H7 (cell line): Measurements from ENCODE around the gene KIF1C. TPM values are rescaled to one million over a fixed set of nuclear protein-coding genes. Genes with fewer than 3 reads are reported as not detected.

ENCODE experiments used
- DNase-seq: peaks from one replicate; pipeline ENCODE4 v3.0.0; 2012
- H3K27me3 ChIP-seq: 2 replicates; pipeline ENCODE4 v1.6.0; 2011; ENCODE audit warnings: mild to moderate bottlenecking, low read length; ENCODE audit not compliant: control insufficient read depth, insufficient read depth
- H3K36me3 ChIP-seq: replicated peaks from 2 replicates; pipeline ENCODE4 v1.5.1; 2011; ENCODE audit warnings: low read length; ENCODE audit not compliant: control insufficient read depth, insufficient read depth
- H3K4me3 ChIP-seq: 2 replicates; pipeline ENCODE4 v1.5.1; 2011; ENCODE audit warnings: low read depth, mild to moderate bottlenecking, control low read depth, low read length, moderate library complexity; ENCODE audit not compliant: insufficient read depth
- total RNA-seq: library from RNA; depleted of rRNA; stranded (reverse); fragments of >200 nt; shearing (Covaris generic); gene quantifications from 2 replicates; pipeline ENCODE4 v1.2.3, GENCODE V29; 2014; rRNA removed

KIF1C gene
- 46.2 and 48.8 TPM in 2 replicates for total RNA-seq

DNA sequence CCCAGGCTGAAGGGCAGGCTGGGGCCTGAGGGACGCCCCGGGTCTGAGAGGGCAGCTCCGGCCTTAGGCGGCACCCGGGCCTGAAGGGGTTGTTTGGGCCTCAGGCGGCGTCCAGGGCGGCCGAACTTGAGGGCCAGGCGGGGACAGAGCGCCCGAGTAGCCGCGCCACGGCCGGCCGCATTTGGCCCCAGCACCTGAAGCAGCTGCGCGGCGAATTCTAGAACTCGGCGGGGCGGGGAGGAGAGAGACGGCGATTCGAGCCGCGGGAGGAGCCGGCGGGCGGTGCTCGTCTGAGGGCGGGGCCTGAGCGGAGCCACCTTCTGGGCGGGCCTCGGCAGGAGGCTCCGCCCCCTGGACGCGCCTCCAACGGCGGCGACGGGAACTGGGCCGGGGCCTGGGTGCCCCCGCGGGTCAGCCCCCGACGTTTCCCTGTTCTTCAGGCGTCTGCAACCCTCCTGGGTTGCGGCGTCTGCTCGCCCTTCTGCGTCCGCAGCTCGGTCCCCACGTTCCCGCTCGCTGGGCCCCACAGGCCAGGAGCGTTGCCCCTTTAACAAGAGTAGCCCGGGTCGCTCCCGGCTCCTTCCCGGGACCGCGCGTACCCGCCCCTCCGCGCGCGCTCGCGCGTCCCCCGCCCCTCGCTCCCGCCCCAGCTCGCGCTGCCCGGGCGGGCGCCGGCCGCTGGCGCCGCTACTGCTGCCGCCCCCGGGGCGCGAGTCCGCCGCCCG is at the start of gene KIF1C, which contains the start of gene INCA1:
Gene KIF1C (plus strand): TSS at position 649 of the 725 bp plus-strand sequence. CDS start 2,297 bp downstream, outside the sequence.
Gene INCA1 (minus strand): TSS at position 221 of the 725 bp plus-strand sequence. CDS start 3,085 bp downstream, outside the sequence.
- peak; percentile 99 for DNase-seq
- peak within 1 kb of the TSS; percentile 93 for H3K4me3 ChIP-seq

GRCh38 chr17:4948166-4948930 is 49.4 kb upstream of the KIF1C start, which contains the start of gene PFN1:
Gene PFN1, minus strand, starts transcription at chr17:4948530. Its CDS starts 136 bp downstream, at chr17:4948394.
- DNase-seq = peak; percentile 97
- H3K4me3 ChIP-seq = peak within 1 kb of the TSS; percentile 100

More for the DNA sequence above, at the start of gene KIF1C, which contains the start of gene INCA1:
- Histone ChIP-seq H3K36me3 (peaks cover 17% of the 10 kb centered on the region), H3K27me3 (peaks cover 11% of the 10 kb centered on the region)

GRCh38 chr17:4948931-4949320 is 48.8 kb upstream of the KIF1C start:
- DNase-seq = peak; percentile 99
- H3K27me3 ChIP-seq = no peaks in the 10 kb centered on the region
- H3K4me3 ChIP-seq = peak overlapping the region; percentile 100
- peaks cover 18% of the 10 kb centered on the region for H3K36me3 ChIP-seq

More at GRCh38 chr17:4948166-4948930, 49.4 kb upstream of the KIF1C start, which contains the start of gene PFN1:
- Histone ChIP-seq H3K27me3 (no peaks in the 10 kb centered on the region), H3K36me3 (peaks cover 19% of the 10 kb centered on the region)

- peak; percentile 94 for DNase-seq
- no peaks in the 10 kb centered on the region for H3K27me3 ChIP-seq
- H3K36me3 ChIP-seq = peaks cover 18% of the 10 kb centered on the region
- peak overlapping the region; percentile 100 for H3K4me3 ChIP-seq
Measured at GRCh38 chr17:4949321-4950074, 48.3 kb upstream of the KIF1C start.

DNA sequence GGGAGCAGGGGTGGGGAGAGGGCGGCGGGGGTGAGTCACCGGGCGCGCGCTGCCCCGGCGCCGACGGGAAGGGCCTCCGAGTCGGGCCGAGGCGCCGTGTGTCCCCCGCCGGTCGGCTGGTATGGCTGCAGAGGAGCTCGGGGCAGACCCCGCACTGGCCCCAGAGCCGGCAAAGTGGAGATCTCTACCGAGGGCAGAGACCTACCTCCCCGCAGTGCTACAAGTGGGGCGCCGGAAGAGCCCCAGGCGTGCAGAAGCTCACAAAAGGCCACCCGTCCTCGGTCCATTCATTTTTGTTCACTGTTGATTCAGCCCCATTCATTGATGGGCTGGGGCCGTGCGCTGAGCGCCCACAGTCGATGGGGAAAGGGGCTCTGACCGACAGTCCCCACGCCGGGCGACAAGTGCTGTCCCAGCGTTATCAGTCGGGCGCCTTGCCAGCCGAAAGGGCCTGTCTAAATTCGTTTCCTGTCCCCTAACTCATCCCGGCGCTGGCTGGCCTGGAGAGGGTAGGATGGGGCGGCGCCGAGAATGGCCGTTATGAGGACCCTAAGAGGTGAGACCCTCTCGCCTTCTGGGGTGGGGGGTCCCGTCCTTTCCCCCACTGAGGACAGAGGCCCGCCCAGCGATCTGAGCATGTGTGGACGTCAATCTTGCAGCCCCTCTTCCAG is 47.5 kb upstream of the KIF1C start:
- Histone ChIP-seq H3K36me3 (peaks cover 15% of the 10 kb centered on the region), H3K27me3 (no peaks in the 10 kb centered on the region), H3K4me3 (peak overlapping the region; percentile 100)
- no peak for DNase-seq

DNA sequence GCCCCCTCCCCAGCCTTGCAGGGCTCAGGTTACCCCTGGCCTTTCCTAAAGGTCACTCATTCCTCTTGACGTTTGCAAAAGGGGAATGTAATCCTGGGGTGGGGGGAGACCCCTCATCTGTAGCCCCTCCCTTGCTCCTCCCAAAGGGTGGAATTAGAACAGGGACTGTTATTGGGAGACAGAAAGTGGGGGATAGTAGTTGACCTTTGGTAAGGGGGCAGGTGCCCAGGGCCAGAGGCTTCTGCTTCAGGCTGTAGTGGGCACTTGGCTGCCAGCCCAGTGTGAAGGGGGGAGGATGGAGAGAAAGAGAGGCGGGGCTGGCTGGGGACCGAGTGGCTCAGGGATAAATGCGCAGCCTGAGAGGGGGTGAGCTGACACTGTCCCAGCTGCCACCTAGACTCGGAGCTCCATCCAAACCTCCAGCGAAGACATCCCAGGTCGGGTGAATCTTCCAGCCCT is 47.0 kb upstream of the KIF1C start, which contains the start of gene ENO3:
Gene ENO3 (plus strand): TSS at position 374 of the 459 bp plus-strand sequence. CDS start 711 bp downstream, outside the sequence.
- Histone ChIP-seq H3K36me3 (peaks cover 10% of the 10 kb centered on the region), H3K4me3 (peak within 1 kb of the TSS; percentile 100), H3K27me3 (no peaks in the 10 kb centered on the region)
- DNase-seq = peak; percentile 80

DNA sequence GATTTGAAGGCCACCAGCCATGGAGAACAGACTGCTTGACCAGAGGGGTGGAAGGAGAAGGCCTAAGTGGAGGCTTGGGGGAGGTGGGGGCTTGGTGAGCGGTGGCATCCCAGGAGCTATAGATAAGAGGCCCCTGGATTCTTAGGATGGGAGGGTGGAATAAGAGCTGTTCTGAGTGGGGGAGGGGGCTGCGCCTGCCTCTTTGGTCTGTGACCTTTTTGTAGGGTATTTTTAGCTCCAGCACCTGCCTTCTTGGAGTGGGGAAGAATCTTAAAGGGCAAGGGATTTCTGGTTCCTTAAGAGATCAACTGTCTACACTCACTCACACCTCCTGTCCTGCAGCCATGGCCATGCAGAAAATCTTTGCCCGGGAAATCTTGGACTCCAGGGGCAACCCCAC is 46.3 kb upstream of the KIF1C start:
- Histone ChIP-seq H3K36me3 (peaks cover 3% of the 10 kb centered on the region), H3K4me3 (peak overlapping the region; percentile 100), H3K27me3 (no peaks in the 10 kb centered on the region)
- peak; percentile 47 for DNase-seq

DNA sequence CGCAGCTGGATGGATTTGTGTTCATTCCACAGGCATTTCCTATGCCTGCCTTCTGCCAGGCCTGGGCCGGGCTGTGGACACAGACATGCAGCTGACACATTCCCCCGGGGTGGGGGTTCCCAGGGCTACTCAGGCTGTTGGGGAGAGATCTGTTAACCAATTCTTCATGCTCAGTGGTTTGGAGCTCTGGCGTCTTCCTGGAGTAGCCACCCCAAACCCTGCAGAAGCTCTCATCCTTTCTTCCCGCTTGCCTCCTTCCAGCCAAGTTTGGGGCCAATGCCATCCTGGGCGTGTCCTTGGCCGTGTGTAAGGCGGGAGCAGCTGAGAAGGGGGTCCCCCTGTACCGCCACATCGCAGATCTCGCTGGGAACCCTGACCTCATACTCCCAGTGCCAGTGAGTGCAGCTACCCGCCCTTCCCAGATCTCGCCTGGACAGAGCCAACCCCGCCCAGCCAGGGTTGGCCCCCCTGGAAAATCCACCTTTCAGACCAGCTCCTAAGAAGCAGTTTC is 44.2 kb upstream of the KIF1C start:
- peak; percentile 36 for DNase-seq
- H3K36me3 ChIP-seq = no peaks in the 10 kb centered on the region; the same call in 1 of the 2 replicates
- no peak overlapping the region for H3K4me3 ChIP-seq
- no peaks in the 10 kb centered on the region for H3K27me3 ChIP-seq

GRCh38 chr17:4955091-4955490 is 42.7 kb upstream of the KIF1C start:
- Histone ChIP-seq H3K36me3 (peaks cover 2% of the 10 kb centered on the region; the same call in 1 of the 2 replicates), H3K4me3 (no peak overlapping the region), H3K27me3 (no peaks in the 10 kb centered on the region)
- DNase-seq = no peak

GRCh38 chr17:4956493-4957061 is 41.2 kb upstream of the KIF1C start:
- peak; percentile 77 for DNase-seq
- H3K4me3 ChIP-seq = no peak overlapping the region
- peaks cover 2% of the 10 kb centered on the region; the same call in 1 of the 2 replicates for H3K36me3 ChIP-seq
- H3K27me3 ChIP-seq = no peaks in the 10 kb centered on the region

- Histone ChIP-seq H3K36me3 (peaks cover 2% of the 10 kb centered on the region; the same call in 1 of the 2 replicates), H3K27me3 (no peaks in the 10 kb centered on the region), H3K4me3 (no peak overlapping the region)
- DNase-seq = no peak
Measured at GRCh38 chr17:4958102-4958501, 39.6 kb upstream of the KIF1C start.

DNA sequence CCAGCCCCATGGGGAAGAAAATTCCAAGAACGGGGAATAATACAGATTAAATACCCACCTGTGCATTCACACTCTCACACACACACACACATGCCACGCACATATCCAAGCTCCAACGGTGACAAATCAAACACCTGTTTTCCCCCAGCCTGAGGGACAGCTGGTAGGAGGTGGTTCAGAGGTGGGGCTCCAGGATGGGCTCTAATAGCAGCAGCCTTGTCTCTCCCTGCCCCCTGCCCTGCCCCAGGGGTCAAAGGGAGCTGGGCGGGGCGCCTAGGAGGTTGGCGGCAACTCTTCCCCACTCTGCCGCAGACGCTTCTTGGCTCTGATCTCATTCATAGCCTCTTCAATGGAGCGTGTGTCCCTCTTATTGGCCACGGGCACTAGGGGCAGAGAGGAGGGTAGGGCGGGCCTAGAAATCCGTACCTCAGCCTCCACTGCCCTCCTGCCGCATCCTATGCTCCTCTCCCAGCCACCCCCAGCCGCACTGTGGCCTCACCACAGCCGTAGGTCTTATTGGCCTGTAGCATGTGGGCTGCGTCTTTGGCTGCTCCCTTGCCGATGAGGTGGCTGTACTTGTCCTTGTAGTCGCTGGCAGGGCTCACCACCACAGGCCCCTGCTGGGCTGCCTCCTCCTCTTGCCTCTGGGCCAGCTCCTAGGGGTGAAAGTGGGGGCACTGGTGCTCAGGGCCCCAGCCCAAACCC is 38.3 kb upstream of the KIF1C start:
- H3K4me3 ChIP-seq = no peak overlapping the region
- DNase-seq = no peak
- peaks cover 2% of the 10 kb centered on the region; the same call in 1 of the 2 replicates for H3K36me3 ChIP-seq
- H3K27me3 ChIP-seq = no peaks in the 10 kb centered on the region
